CD4-positive, alpha-beta T cell treated with Interleukin-4 for 1 hour (primary cell): ENCODE data around the gene FAH.

Experiments used
- DNase-seq, 2 donors: peaks; one replicate each; pipeline ENCODE4 v3.0.0-alpha.2; 2020 to 2022

The FAH gene

GRCh38 chr15:80202016-80202315 lies 49.2 kb downstream of the FAH start:
- DNase-seq: no peak

GRCh38 chr15:80202641-80203360 lies 50.0 kb downstream of the FAH start:
- DNase-seq: no peak

DNA sequence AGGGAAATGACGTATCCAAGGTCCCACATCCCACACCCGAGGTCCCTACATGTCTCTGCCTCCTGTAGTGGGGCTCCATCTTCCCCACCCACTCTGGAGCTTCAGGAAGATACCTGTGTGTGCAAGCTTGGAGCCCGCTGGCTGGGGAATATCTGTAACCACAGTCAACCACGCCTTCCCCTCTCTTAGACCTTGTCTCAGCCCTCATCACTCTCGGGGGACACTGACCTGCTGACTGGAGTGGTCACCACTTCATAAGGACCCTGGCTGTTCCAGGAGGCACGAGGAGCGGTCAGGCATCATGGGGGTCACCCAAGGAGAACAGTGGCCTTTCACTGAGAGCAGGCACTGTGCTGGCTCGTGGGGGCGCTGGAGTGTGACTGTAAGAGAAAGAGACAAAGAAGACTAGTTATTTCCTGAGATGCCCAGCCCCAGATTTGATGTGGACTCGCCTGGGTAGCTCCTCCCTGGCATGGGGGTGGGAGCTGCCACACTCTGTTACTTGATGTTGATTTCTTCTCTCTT lies 50.6 kb downstream of the FAH start:
- DNase-seq: no peak

GRCh38 chr15:80204231-80204630 lies 51.4 kb downstream of the FAH start:
- no peak for DNase-seq

DNA sequence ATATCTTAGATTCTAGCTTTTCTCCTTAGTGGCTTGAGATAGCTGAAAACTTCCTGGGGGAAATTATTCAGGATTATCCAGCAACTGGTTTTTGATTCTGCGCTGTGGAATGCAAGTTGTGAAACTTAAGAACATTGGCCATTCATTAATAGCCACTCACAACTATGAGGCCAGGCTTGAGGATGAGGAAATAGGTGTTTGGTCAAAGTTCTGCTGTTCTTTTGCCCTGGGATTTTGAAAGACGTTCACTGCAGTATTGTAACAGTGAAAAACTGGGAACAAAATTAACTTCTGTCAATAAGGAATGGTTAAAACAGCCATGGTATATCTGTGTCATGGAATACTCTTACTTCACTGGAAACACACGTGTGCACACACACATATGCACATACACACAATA lies 55.1 kb downstream of the FAH start:
- DNase-seq: no peak

GRCh38 chr15:80208758-80209734 lies 56.2 kb downstream of the FAH start:
- no peak for DNase-seq

DNA sequence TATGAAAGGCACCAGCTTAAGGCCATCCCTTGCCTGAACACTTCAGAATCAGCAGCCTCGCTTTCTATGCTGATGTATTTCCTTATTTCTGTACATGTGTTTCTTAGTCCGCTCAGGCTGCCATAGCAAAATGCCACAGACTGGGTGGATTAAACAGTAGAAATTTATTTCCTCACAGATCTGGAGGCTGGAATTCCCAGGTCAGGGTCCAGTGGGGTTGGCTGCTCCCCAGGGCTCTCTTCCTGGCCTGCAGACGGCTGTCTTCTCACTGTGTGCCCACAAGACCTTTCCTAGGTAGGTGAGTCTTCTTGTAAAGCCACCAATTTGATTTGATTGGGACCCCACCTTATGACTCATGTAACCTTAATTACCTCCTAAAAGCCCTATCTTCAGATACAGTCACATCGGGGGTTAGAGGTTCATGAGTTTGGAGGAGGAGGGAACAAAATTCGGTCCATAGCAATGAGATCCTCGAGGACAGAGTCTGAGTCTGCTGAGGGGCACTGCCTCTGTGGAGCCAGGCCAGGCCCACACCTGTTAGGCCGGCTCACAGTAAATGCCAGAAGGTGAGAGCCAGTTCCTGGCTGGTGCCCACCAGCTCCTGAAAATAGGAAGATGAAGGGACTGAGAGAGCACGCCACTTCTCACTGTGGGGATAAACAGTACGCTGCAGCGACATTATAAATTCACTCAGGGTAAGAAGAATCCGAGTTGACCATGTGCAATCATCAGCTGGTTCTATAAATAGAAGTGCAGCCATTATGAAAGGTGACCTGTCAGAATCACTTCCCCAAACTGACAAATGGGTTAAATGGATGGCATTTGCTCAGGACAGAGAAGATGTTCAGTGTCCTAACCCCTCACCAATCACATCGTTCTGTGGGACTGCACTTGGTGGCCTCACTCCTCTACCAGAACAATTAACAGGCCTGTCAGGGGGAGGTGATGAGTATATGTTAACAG lies 58.1 kb downstream of the FAH start:
- no peak for DNase-seq

- no peak for DNase-seq
Observed at GRCh38 chr15:80211976-80212375, 59.2 kb downstream of the FAH start.

- no peak for DNase-seq
Observed at GRCh38 chr15:80214910-80215309, 62.1 kb downstream of the FAH start.

DNA sequence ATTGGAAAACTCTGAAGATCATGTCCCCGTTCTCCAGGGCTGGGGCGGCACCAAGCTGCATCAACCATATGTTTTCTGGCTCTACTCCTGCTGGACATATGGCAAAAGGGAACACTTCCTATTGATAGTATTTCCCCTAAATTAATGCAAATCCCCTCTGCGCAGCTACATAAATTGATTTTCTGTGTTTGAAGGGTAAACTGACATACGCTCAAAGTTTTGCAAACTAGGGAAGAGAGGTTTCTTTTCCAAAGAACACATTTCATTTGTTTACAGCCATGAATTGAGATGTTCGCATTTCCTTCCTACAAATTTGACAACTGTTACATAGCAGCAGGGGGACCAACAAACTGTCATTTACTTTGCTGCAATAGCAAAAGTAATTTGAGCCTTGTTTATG lies 63.3 kb downstream of the FAH start:
- DNase-seq: no peak

- no peak for DNase-seq
Observed at GRCh38 chr15:80216911-80217310, 64.1 kb downstream of the FAH start.

- DNase-seq: no peak
Observed at GRCh38 chr15:80217327-80217900, 64.6 kb downstream of the FAH start.

DNA sequence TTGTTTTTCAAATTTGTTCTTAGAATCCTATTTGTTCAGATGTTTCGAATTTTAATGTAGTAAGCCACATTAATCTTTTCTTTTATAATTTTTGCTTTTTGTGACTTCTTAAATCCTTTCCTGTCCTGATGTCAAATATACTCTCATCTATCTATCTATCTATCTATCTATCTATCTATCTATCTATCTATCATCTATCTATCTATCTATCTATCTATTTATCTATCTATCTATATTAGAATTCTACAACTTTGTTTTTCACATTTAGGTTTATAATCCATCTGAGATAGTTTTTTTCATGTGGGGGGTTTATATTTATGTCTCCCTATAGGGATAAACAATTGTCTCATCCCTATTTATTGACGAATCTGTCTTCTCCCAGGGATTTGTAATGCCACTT lies 67.2 kb downstream of the FAH start:
- no peak for DNase-seq

- no peak for DNase-seq
Observed at GRCh38 chr15:80228959-80229610, 76.3 kb downstream of the FAH start.

- no peak for DNase-seq
Observed at GRCh38 chr15:80231371-80231770, 78.6 kb downstream of the FAH start.

DNA sequence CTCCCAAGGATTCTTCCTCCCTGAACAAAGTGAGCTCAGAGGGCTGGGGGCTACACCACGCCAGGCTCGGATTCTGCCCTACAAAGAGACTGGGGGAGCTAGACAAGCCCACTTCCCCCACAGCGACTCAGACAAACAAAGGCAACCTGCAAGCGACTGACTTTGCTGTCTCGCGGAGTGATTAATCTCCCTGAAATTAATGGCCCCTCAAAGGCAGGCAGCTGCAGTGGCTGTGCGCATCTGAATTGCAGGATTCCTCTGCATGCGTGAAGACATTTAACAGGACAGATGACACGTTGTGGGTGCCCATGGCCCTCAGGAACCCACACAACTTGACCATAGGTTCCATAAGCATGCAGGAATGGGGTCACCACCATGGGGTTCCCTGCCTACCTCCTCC lies 80.8 kb downstream of the FAH start:
- no peak for DNase-seq

DNA sequence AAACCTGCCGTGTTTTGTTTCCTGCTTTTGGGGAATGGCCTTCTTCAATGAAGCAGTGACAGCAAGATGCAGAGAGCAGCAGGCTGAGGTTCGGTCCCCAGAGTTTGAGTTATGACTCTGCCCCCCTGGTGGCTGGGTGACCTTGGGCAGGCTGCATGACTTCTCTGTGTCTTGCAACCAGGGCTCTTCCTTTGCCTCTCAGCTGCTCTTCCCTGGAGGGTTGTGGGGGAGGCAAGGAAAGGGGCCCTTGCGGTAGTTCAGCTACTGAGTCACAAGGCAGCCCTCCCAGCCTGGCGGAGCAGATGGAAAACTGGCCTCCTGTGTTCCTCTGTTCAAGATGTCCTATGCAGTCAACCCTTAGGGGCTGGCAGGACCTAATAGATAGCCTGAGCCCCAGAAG lies 82.1 kb downstream of the FAH start:
- peak; percentile 14 to 30 for DNase-seq
